SHP77 (cell line): Measurements from ENCODE around the gene NUP93.

ENCODE experiments used
- DNase-seq, 2 experiments: peaks; one replicate each; lab custom pipeline; 2025; lab: John Stamatoyannopoulos, UW

The NUP93 gene

DNA sequence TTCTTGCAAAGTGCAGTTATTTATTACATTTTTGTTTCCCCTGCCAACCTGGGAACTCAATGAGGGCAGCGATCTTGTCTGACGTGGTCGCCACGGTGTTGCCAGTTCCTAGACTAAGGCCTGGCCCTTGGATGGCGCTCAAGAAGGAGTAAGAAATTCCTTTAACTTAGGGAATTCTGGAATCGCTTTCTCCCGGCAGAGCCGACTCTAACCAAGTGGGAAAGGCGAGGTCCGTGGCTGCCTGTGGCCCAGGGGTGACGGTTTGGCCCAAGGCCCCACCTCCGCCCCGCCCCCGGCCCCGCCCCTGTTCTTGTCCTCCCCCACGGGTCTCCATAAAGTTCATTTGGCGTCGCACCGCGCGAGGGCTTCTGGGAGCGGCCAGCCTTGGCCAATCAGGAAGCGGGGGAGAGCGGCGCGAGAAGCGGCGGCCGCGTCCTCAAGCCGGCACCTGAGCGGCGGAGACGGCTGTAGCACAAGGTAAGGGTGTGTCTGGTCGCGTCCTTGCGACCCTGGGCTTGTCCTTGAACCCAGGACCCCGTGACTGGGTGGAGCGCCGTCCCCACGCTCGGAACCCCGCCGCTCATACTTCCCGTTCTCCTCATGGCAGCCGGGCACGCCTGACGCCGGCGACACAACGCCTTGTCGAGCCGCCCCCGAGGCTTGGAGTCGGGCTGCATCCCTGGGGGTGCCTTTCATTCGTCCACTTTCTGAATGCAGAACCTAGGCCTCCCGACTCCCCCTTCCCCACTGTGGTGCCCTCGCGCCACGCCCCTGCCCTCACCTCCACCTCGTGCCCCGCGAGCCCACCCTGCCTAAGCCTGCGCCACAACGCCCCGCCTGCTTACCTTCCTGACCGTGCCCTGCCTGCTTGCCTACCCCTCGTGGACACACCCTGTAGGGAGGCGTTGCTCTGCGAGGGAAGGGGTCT is at the start of gene NUP93:
NUP93 (plus strand) TSS at position 395 of the 928 bp plus-strand sequence. CDS start 18,119 bp downstream, outside the sequence.
- peak; percentile 91 to 92 for DNase-seq

DNA sequence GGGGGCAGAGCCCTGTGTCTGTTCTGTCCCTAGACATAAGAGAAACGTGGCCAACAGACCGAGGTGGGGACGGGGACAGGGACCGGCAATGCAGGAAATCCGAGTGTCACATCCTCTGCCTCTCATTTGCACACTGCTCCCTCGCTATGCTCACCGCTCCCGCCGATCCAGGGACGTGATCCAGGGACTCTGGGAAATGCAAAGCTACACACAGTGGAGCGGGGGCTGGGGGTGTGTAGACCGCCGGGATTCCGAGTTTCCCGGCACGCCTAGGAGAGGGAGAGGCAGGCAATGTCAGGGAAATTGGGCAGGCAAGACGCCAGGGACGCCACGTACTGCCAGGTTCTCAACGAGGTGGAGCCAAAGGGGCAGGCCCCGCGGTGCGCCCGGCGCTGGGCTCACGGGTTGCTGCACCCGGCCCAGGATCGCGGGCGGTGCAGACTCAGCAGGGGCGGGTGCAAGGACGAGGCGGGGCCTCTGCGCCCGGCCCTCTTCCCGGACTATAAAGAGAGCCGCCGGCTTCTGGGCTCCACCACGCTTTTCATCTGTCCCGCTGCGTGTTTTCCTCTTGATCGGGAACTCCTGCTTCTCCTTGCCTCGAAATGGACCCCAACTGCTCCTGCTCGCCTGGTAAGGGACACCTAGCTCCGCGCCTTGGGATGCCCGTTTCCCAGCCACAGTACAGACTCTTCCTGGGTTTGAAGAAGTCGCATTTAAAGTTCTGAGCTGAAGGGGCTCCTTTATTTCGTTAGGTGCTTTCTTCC is 47.8 kb upstream of the NUP93 start, which contains the start of gene MT1X:
MT1X (plus strand) TSS at position 532 of the 764 bp plus-strand sequence; CDS start at position 603, 71 bp downstream.
- DNase-seq = peak; percentile 81 to 88

DNA sequence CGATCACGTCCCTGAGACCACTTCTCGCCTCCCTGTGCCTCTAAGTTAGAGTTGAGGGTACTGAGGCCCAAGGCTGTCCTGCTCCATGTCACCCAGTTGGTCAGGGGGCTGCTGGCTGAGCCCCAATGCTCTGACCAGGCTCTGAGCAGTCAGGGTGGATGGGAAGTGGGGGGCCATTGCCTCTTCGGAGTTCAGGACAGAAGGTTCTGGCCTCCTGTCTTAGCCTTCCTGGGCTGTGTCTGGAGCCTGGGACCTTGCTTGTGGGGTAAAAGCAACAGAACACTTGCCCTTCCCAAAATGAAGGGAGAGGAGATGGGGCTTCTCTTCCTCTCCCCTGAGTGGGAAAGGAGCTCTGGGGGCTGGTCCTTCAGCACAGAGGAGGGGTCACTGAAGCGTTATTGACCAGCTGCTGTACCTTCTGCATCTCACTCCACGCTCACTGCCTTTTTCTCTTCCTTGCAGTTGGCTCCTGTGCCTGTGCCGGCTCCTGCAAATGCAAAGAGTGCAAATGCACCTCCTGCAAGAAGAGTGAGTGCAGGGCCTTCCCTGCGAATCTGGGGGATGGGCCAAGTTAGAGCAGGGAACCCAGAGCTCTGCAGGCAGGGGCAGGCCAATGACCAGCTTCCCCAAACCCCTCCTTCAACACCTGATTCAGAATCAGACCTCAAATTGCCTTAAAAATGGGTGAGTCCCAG is 47.1 kb upstream of the NUP93 start:
- DNase-seq = no peak

DNA sequence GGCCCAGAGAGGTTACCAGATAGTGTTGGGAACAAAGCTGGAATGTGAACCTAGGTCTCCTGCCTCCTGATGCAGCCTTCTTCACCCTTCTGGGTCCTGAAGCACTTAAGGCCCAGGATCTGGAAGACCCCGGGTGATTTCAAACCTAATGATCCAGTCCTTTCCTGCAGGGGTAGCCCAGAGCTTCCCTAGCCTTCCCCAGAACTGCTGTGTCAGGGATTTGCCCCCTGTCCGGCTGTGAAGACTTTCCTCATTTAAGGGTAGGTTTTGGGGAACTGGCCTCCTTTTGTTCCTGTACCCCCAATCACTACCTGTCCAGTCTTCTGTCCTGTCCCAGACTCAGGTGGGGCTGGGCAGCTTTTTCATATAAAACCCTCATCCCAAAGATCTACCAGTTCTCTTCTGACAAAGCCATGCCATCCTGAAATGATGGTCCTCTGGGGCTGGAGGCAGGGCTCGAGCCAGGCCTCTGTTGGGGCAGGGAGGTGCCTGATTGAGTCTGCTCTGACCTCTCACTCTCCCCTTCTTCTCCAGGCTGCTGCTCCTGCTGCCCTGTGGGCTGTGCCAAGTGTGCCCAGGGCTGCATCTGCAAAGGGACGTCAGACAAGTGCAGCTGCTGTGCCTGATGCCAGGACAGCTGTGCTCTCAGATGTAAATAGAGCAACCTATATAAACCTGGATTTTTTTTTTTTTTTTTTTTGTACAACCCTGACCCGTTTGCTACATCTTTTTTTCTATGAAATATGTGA is 46.3 kb upstream of the NUP93 start:
- DNase-seq = no peak

DNA sequence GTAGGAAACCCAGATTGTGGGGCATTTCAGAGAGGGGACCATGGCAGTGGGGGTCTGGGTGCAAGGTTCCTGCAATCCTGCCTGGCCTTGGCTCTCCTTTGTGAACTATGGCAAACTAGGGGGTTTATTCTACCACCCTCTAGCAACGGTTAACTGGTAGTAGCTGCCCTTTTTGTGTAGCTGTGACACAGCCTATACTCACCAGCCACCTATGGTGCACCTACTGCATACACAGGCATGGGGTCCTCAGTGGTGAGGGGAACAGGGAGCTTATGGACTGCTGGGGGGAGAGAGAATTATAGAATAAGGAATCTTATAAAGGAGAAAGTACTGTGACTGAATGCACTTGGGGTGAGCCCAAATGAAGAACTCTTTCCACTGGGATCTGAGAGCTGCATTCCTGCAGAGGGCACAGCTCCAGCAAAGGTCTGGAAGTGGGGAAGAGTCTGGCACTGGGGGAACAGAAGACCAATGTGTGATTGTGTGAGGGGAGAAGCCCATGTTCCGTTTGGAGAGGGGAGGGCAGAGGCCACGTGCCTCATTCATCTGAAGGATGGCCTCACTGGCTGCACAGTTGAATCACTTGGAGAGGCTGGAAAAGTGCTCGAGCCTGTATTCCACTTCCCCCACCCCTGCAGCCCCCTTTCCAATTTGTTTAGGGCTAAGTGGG is 45.5 kb upstream of the NUP93 start:
- DNase-seq = no peak

DNA sequence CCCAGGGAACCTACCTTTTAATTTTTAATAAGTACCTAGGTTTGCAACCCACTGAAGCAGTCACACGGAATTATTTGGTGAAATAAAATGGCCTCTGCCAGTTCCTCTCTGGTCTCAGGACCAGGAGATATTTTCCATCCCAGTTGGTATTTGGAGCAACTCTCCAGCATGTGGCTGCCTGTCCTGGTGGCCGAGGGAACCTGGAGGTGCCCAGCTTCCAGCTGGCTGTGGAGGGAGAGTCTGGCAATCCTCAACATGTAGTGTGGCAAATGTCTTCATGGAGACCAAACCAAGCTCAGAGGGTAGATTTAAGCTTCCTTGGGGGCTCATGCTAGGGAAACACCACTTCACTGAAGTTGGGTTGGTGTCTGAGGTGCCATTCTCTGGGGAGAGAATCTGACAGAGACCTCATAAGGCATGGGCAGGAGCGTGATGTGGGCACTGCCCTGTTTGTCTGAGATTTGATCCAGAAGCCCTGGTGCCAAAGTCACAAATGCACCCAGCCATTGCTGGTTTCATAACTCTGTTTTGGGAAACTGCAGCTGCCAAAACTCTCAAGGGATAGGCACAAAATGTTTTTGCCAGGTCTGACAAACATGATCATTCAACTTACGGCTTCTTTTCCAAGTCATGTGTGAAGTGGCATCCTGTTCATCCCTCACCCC is 44.9 kb upstream of the NUP93 start:
- no peak for DNase-seq

DNA sequence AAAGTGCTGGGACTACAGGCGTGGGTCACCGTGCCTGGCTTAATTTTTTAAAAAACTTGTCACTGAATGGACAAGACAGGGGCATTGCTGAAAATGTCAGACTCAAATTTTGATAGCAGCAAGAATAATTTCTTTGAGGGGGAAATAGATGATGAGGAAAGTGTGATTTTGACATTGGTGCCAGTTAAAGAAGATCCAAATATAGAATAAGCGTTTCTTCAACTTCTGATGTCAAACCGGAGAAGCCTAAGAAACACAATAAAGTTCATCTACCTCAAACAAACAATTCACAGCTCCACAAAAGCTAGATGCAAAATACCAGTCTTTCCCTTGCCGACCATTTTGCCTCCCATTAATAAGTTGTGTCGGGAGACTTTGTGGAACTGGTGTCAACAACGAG is 43.2 kb upstream of the NUP93 start:
- no peak for DNase-seq

DNA sequence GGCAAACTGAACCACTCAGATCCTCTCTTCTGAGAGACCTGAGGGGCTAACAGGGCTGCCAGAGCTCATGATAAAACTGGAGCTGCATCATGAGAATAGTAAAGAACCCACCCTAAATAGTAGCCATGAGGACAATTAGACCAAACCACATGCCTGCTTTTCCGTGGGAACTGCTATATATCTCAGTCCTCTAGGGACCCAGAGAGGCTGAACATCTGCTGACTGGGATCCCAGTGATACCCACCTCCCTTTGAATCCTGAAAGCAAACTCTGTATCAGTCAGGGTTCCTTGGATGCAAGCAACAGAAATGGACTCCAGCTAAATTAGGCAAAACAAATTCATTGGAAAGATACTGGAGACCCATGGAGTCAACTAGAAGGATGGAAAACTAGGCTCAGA is 41.2 kb upstream of the NUP93 start:
- DNase-seq = peak; percentile 19 to 38

DNA sequence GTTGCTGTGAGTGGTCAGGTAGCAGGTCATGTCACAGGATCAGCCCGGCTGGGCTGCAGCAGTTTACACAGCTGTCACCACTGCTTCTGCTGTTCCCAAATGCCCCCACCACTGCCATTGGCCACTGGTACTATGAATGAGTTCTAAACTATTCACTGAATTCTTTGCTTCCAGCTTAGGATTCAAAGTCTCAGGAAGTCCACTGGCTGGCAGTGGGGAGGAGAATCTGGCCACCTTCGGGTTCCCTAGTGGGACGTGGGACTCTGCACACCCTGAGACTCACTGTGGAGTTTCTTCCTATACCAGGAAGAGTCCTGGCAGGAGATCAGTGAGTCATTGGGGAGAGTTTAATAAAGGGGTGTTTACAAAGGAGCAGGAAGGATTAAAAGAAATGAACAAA is 40.8 kb upstream of the NUP93 start:
- peak; percentile 11 to 38 for DNase-seq

DNA sequence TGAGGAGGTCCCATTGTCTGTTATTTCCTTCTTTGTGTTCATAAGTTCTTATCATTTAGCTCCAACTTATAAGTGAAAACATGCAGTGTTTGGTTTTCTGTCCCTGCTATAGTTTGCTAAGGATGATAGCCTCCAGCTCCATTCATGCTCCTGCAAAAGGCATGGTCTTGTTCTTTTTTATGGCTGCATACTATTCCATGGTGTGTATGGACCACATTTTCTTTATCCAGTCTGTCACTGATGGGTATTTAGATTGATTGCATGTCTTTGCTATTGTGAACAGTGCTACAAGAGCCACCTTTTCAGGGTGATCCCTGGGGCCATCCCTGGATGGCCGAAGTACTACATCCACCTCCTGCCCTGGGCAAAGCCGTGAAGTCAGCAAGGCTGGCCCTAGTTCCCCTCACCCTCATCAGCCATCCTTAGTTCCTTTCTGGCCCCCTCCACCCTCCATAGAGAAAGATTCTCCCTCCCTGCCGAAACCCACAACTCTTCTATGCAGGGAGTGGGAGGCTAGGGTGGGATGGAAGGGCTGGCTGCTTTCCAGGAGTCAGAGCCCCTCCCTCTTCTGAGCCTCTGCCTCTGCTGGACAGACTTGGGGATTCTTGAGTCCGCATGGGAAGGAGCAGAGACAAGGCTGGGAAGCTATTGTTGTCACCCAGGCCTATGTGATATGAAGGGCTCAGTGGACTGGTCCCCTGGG is 39.4 kb upstream of the NUP93 start:
- DNase-seq = no peak

DNA sequence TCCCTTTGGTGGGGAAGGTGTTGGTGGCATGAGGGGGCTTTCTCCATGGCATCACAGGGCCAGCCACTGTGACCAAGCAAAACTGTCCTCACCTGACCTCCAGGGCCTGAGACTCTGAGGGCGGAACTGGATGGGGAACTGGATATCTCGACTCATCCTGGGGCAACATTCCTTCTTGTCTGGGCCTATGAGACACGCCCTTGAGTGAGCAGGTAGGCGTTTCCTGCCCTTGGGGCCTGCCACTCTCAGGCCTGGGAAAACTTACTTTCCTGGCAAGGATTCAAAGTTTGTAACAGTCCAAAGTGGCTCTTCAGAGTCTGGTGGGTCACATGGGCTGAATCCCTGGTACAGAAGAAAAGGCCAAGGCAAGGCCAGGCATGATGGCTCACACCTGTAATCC is 38.0 kb upstream of the NUP93 start:
- DNase-seq = no peak

DNA sequence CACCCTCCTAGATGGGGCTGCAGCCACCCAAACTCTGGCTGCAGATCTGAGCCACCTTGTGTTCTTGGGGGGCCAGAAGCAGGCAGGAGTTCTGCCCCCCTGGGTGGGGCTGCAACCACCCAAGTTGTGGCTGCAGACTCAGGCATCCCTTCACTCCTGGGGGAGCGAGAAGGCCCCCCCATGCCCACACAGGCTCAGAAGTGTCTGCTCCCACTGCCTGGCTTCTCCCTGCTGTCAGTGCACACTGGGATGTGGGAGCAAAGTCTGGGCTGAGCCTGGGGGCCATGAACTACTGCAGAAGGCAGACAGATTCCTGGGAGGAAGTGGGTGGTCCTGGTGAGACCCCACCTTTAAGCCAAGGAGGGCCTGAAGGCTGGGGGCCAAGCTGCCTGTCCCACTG is 34.7 kb upstream of the NUP93 start:
- no peak for DNase-seq

DNA sequence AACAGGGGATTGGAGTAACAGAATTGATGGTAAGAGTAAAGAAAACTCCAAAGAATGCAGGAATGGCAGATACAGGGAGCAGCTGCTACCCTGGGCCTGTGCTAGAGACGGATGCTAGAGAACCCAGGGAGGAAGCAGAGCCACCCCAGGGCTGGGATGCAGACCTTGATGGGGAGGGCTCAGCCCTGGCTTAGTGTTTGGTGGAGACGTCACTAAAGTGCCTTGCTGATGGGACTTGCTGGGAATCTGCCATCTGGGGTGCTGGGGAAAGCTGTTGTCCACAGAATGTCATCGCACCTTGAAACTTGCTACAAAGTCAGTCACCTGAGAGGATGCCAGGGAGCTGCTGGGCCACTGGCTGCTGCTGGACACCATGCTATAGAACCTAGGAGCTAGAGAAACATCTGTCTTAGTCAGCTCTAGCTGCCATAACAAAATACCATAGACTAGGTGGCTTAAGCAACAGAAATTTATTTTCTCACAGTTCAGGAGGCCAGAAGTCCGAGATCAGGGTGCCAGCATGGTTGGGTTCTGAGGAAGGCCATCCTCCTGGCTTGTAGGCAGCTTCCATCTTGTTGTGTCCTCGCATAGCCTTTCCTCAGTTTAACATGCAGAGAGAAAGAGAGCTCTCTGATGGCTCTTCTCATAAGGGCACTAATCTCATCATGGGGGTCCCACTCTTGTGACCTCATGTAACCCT is 32.3 kb upstream of the NUP93 start:
- no peak for DNase-seq

DNA sequence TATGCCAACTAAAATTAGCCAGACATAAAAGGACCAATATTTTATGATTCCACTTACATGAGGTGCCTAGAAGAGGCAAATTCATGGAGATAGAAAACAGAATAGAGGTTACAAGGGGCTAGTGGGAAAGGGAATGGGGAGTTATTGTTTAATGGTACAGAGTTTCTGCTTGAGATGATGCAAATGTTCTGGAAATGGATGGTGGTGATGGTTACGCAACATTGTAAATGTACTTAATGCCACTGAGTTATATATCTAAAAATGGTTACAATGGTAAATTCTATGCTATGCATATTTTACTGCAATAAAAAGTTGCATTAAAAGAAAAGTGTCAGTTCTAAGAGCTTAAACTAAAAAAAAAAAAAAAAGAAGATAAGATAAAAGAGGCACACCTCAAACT is 29.7 kb upstream of the NUP93 start:
- DNase-seq = no peak

DNA sequence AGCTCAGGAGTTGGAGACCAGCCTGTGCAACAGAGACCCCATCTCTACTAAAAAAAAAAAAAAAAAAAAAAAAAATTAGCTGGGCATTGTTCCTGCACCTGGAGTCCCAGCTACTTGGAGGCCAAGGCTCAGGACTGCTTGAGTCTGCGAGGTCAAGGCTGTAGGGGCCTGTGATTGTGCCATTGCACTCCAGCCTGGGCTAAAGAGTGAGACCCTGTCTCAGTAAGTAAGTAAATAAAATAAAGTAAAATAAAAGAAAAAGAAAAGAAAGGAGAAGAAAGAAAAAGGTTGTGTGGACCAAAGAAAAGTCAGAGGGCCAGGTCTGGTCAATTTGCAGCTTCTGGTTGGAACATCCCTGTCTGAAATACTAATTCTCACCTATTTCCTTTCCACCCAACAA is 29.3 kb upstream of the NUP93 start:
- no peak for DNase-seq

DNA sequence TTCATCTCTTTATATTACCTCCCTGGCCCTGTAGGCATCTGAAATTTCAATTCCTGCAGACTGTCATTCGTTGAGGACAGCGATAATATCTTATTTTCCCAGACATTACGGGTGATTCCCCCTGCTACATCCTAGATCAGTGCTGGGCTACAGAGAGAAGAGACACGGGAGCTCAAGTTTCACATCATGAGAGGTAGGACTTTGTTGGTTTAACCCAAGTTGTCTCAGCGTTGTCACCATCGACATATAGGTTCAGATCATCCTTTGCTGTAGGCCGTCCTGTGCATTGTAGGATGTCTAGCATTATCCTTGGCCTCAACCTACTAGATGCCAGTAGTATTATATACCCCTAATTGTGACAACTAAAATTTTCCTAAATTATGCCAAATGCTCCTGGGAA is 28.4 kb upstream of the NUP93 start:
- no peak for DNase-seq

DNA sequence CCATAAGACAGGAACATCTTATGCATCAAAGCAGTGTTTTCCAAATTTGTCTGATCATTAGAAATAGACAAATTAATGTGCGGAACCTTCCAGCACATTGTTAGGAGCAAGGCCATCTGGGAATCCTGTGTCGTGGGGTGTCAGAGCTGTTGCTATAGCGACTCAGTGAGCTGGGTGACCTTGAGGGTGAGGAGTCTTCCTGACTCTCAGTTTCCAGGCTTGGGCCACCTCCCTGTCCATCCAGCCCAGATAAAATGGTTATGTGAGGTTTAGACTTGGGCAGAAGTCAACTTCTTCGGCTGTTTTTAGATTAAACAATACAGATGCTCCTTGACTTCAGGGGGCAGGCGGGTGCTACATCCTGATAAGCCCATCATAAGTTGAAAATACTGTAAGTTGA is 27.1 kb upstream of the NUP93 start:
- DNase-seq = no peak

DNA sequence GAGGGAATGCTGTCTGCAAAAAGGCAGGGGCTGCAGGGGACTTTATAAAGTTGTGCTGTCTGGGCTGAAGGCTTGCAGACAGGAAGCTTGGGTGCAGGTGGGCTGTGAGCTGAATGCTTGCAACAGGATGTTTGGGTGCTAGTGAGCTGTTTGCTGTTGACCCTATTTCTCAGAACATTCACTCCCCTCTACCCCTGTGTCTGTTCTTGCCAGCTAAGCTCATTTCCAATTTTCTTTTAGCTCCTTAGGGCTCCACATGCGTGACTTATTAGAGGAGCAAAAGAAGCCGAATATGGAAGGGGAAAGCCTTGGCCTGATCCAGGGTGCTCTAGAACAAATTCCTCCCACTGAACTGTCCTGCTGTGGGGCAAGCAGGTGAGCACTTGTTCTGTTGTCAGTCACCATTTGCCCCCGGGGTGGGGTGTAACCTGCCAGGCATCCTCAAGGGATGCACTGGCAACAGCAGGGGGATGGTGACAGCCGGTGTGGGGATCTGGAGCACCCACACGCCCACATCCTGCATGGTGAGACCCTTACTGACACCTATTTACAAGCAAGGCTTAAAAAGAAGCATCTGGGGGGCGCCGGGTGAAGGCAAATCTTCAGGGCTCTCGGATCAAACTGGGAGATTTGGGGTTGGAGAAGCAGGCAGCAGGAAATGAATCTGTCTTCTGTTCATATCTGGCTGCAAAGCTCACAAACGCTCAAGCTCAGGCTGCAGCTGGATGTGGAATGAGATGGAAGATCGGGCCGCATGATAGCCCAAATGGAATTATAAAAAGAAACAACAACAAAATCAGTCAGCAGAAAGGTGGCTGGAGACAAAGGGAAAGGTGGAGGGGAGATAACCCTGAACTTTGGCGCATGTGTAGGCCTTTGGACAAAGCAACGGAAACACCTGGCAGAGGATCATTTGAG is 21.1 kb upstream of the NUP93 start:
- DNase-seq = no peak
